ENCODE measurements around the gene ZFAND5.

ZFAND5 gene

DNA sequence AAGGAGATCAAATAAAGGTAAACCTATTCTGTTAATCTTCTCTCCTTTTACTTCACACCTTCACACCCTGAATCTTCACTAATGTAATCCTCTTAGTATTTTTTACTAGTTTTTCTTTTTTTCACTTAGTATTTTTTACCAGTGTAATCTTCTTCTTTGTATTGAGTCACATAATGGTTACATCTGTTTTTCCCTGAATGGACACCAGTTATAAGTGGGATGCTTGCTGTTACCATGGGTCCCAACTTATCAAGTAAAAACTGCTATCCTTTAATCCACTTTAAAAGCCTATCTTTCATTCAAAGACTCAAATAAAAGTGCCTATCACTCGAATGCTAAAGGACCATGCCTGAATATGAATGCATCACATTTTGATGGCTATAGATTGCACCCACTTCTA, 15.1 kb downstream of the ZFAND5 start:
- no peaks in the 10 kb centered on the region for H3K4me1 ChIP-seq (ENCODE audit: low read length)
- H4K20me1 ChIP-seq (ENCODE audit: insufficient read depth, low read length): no peaks in the 10 kb centered on the region
- DNase-seq: no peak
- H3K4me3 ChIP-seq (ENCODE audit: low read length): no peak overlapping the region
- H3K79me2 ChIP-seq (ENCODE audit: low read length): no peaks in the 10 kb centered on the region
- H3K9me2 ChIP-seq (replicated peaks; ENCODE audit: insufficient read depth, low read length): no peaks in the 10 kb centered on the region
- no peak overlapping the region for H3K4me2 ChIP-seq (ENCODE audit: low read depth, low read length)
- TF ChIP-seq, protein P1, sequence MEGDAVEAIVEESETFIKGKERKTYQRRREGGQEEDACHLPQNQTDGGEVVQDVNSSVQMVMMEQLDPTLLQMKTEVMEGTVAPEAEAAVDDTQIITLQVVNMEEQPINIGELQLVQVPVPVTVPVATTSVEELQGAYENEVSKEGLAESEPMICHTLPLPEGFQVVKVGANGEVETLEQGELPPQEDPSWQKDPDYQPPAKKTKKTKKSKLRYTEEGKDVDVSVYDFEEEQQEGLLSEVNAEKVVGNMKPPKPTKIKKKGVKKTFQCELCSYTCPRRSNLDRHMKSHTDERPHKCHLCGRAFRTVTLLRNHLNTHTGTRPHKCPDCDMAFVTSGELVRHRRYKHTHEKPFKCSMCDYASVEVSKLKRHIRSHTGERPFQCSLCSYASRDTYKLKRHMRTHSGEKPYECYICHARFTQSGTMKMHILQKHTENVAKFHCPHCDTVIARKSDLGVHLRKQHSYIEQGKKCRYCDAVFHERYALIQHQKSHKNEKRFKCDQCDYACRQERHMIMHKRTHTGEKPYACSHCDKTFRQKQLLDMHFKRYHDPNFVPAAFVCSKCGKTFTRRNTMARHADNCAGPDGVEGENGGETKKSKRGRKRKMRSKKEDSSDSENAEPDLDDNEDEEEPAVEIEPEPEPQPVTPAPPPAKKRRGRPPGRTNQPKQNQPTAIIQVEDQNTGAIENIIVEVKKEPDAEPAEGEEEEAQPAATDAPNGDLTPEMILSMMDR (IDR thresholded peaks at IDR 0.05; ENCODE audit: low read length): no peak
- TF ChIP-seq EZH2phosphoT487 (IDR thresholded peaks at IDR 0.05; ENCODE audit: low read length) (no peak), EZH2 (optimal IDR thresholded peaks at IDR 0.05; ENCODE audit: low read depth, low read length) (no peak)
- peaks cover 9% of the 10 kb centered on the region; the same call in 1 of the 2 replicates for H3K36me3 ChIP-seq (replicated peaks; ENCODE audit: insufficient read depth, low read length)
- no peaks in the 10 kb centered on the region for H3K27me3 ChIP-seq (replicated peaks; ENCODE audit: insufficient read depth, low read length)
- H3F3A ChIP-seq (ENCODE audit: insufficient read depth, low read length): peaks cover 15% of the 10 kb centered on the region; the same call in 1 of the 2 replicates
- no peaks in the 10 kb centered on the region for H3K9me3 ChIP-seq (replicated peaks; ENCODE audit: insufficient read depth, low read length)
- H2AFZ ChIP-seq (ENCODE audit: low read length): no peak overlapping the region
- no peak overlapping the region for H3K9ac ChIP-seq (ENCODE audit: low read length)
- H3K27ac ChIP-seq (ENCODE audit: low read length): no peak overlapping the region

DNA sequence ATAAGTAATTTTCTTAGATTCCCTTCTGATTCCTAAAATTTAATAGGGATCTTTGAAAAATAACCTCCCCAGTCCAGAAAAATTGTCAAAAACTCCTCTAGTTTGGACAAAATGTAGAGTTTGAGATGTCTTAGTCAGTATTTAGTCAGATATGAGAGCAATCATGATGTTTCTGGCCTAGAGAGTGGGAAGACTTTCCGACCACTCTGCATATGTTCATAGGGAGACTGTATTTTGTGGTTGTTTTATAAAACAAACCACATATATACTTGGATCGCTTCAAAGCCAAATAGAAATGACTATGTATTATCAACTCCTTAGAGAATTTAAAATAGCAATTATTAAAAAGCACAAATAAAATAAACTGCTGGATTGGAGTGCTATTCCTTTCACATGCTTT, 15.8 kb downstream of the ZFAND5 start:
- DNase-seq: no peak
- H3K4me1 ChIP-seq (ENCODE audit: low read length): no peaks in the 10 kb centered on the region
- H3K9me2 ChIP-seq (replicated peaks; ENCODE audit: insufficient read depth, low read length): no peaks in the 10 kb centered on the region
- H3K9me3 ChIP-seq (replicated peaks; ENCODE audit: insufficient read depth, low read length): no peaks in the 10 kb centered on the region
- no peak overlapping the region for H3K9ac ChIP-seq (ENCODE audit: low read length)
- TF ChIP-seq EZH2phosphoT487 (IDR thresholded peaks at IDR 0.05; ENCODE audit: low read length): no peak
- no peak for TF ChIP-seq EZH2 (optimal IDR thresholded peaks at IDR 0.05; ENCODE audit: low read depth, low read length)
- TF ChIP-seq, protein P1 (IDR thresholded peaks at IDR 0.05; ENCODE audit: low read length): no peak
- no peak overlapping the region for H3K4me3 ChIP-seq (ENCODE audit: low read length)
- no peak overlapping the region for H3K4me2 ChIP-seq (ENCODE audit: low read depth, low read length)
- H2AFZ ChIP-seq (ENCODE audit: low read length): no peak overlapping the region
- H4K20me1 ChIP-seq (ENCODE audit: insufficient read depth, low read length): no peaks in the 10 kb centered on the region
- H3K27me3 ChIP-seq (replicated peaks; ENCODE audit: insufficient read depth, low read length): no peaks in the 10 kb centered on the region
- H3K36me3 ChIP-seq (replicated peaks; ENCODE audit: insufficient read depth, low read length): peaks cover 6% of the 10 kb centered on the region; the same call in 1 of the 2 replicates
- peaks cover 15% of the 10 kb centered on the region; the same call in 1 of the 2 replicates for H3F3A ChIP-seq (ENCODE audit: insufficient read depth, low read length)
- no peaks in the 10 kb centered on the region for H3K79me2 ChIP-seq (ENCODE audit: low read length)
- no peak overlapping the region for H3K27ac ChIP-seq (ENCODE audit: low read length)

DNA sequence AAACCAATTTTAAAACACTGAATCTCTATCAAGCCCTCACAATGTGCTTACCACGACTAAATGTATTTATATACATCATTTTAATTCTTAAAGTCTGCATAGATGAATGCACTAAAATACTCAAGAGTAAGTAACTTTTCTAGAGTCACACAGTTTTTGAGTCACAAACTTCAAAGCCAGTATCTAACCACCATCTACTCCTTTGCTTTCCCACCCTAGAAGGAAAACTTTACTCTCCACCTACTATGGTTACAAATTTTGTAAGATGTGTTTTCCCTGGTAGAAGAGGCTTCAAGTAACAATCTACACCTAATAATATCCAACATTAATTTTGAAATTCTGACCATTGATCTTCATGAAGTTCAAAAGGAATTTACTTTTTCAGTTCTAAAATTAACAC, 18.7 kb downstream of the ZFAND5 start:
- TF ChIP-seq, protein P1 (IDR thresholded peaks at IDR 0.05; ENCODE audit: low read length): no peak
- no peak for TF ChIP-seq EZH2phosphoT487 (IDR thresholded peaks at IDR 0.05; ENCODE audit: low read length)
- no peak for TF ChIP-seq EZH2 (optimal IDR thresholded peaks at IDR 0.05; ENCODE audit: low read depth, low read length)
- no peaks in the 10 kb centered on the region for H3K27me3 ChIP-seq (replicated peaks; ENCODE audit: insufficient read depth, low read length)
- no peaks in the 10 kb centered on the region for H4K20me1 ChIP-seq (ENCODE audit: insufficient read depth, low read length)
- H3F3A ChIP-seq (ENCODE audit: insufficient read depth, low read length): peaks cover 10% of the 10 kb centered on the region; the same call in 1 of the 2 replicates
- no peak overlapping the region for H3K9ac ChIP-seq (ENCODE audit: low read length)
- no peaks in the 10 kb centered on the region for H3K9me3 ChIP-seq (replicated peaks; ENCODE audit: insufficient read depth, low read length)
- H3K4me3 ChIP-seq (ENCODE audit: low read length): no peak overlapping the region
- no peaks in the 10 kb centered on the region for H3K4me1 ChIP-seq (ENCODE audit: low read length)
- DNase-seq: no peak
- no peaks in the 10 kb centered on the region for H3K36me3 ChIP-seq (replicated peaks; ENCODE audit: insufficient read depth, low read length)
- no peaks in the 10 kb centered on the region for H3K79me2 ChIP-seq (ENCODE audit: low read length)
- no peaks in the 10 kb centered on the region for H3K9me2 ChIP-seq (replicated peaks; ENCODE audit: insufficient read depth, low read length)
- no peak overlapping the region for H3K27ac ChIP-seq (ENCODE audit: low read length)
- H3K4me2 ChIP-seq (ENCODE audit: low read depth, low read length): no peak overlapping the region
- no peak overlapping the region for H2AFZ ChIP-seq (ENCODE audit: low read length)
